IPS DF 6.9 (cell line): ENCODE data around the gene KCNH4.
"Not testable (repeated sequence)": the region's sequence is repeated elsewhere in the genome, so short reads cannot be mapped to it uniquely, and the experiment has no call there.

Source experiments
- DNase-seq: peaks from one replicate; pipeline ENCODE4 v3.0.0-alpha.2; 2013; ENCODE audit warnings: low read depth, low spot score
- H3K27ac ChIP-seq: one replicate; pipeline ENCODE4 v1.5.1; 2013; ENCODE audit warnings: low read length, control low read depth
- H3K27me3 ChIP-seq: 2 replicates; pipeline ENCODE4 v1.6.1; 2013; ENCODE audit warnings: mild to moderate bottlenecking, low read length; ENCODE audit not compliant: control insufficient read depth, insufficient read depth
- H3K36me3 ChIP-seq: 2 replicates; pipeline ENCODE4 v1.6.1; 2013; ENCODE audit warnings: low read length; ENCODE audit not compliant: control insufficient read depth, insufficient read depth
- H3K4me1 ChIP-seq: 2 replicates; pipeline ENCODE4 v1.6.1; 2013; ENCODE audit warnings: low read length; ENCODE audit not compliant: control insufficient read depth, insufficient read depth
- H3K4me3 ChIP-seq: 2 replicates; pipeline ENCODE4 v1.5.1; 2013; ENCODE audit warnings: mild to moderate bottlenecking, low read length
- H3K9me3 ChIP-seq: 2 replicates; pipeline ENCODE4 v1.6.1; 2013; ENCODE audit warnings: low read length, inconsistent platforms; ENCODE audit not compliant: control insufficient read depth, insufficient read depth
- WGBS: extraction: QIAGEN DNeasy Blood & Tissue Kit; methylation state at CpG from one replicate; pipeline ENCODE4 v1.1.7; 2013; ENCODE audit warnings: mixed read lengths, missing lambda C conversion rate; ENCODE audit not compliant: insufficient read length, insufficient coverage; 5-methylcytosine and 5-hydroxymethylcytosine counted together

KCNH4 gene

DNA sequence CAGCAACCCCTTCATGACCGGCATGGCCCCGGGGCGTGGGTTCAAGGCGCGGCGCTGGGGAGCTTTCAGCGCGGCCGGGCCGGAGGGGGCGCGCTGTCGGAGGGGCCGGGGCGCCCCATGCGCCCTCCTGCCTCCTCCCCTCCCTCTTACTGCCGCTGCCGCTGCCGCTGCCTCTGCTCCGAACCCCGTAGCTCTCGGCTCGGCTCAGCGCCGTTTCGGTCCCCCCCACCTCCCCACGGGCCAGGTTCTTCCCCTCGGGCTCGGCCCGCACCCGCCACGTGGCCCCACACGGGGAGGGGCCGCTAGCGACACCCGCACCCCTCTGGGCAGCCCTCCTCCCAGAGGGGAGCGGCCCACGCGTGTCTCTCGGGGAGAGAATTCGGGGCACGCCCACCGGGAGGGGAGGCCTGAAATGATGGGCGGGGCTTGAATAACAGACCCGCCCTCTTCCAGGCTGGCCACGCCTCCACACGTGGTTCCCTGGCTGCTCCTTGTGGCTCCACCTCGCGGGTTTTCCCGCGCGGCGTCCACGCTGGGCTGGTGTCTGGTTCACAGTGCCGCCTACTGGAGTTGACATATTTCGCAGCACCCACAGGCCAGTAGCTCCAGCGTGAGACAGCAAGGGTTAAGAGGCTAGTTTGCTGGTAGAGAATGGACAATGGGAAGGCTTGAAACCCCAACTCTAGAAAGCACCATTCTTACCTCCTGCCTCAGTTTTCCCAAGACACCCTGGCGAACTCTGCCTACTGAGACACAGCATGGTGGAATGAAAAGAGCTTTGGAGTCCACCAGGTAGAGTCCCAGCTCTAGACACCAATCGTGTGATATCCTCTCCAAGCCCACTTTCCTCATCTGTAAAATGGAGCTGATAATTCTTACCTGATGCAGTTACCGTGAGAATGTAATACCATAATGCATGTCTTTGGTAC, at the start of gene KCNH4:
TSS of gene KCNH4 (minus strand) at position 221 of the 929 bp plus-strand sequence. CDS start at position 24, 197 bp downstream.
- H3K4me1 ChIP-seq: no peaks in the 10 kb centered on the region; the same call in 1 of the 2 replicates
- no peaks in the 10 kb centered on the region for H3K9me3 ChIP-seq
- DNase-seq: no peak
- peak within 1 kb of the TSS; percentile 48; the same call in 1 of the 2 replicates for H3K4me3 ChIP-seq
- H3K27me3 ChIP-seq: peaks cover 5% of the 10 kb centered on the region; the same call in 1 of the 2 replicates
- no peak within 1 kb of the TSS for H3K27ac ChIP-seq
- H3K36me3 ChIP-seq: no peaks in the 10 kb centered on the region
- WGBS: no CpG with 5 or more reads among the region's 60 CpGs

DNA sequence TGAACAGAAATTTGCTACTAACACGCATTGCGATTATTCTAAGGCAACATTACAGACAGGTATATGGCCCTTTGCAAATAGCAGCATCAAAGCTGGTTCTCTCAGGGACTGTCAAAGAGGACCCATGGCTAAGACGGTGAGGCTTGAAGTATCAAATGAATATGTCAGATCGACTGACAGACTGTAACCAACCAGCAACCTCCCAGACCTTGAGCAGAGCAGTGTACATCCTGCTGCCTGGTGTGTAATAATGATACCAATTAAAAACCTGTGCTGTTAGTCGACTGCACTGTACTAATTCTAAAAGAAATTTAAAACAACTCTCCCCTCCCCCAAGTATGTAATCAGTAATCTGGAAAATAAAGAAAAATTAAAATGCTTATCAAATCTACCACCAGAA, 49.3 kb upstream of the KCNH4 start:
- no peak for DNase-seq
- Histone ChIP-seq H3K27ac (no peak overlapping the region), H3K4me3 (no peak overlapping the region), H3K36me3 (no peaks in the 10 kb centered on the region), H3K27me3 (no peaks in the 10 kb centered on the region), H3K9me3 (no peaks in the 10 kb centered on the region), H3K4me1 (no peaks in the 10 kb centered on the region; the same call in 1 of the 2 replicates)
- no CpG with 5 or more reads among the region's 5 CpGs for WGBS

DNA sequence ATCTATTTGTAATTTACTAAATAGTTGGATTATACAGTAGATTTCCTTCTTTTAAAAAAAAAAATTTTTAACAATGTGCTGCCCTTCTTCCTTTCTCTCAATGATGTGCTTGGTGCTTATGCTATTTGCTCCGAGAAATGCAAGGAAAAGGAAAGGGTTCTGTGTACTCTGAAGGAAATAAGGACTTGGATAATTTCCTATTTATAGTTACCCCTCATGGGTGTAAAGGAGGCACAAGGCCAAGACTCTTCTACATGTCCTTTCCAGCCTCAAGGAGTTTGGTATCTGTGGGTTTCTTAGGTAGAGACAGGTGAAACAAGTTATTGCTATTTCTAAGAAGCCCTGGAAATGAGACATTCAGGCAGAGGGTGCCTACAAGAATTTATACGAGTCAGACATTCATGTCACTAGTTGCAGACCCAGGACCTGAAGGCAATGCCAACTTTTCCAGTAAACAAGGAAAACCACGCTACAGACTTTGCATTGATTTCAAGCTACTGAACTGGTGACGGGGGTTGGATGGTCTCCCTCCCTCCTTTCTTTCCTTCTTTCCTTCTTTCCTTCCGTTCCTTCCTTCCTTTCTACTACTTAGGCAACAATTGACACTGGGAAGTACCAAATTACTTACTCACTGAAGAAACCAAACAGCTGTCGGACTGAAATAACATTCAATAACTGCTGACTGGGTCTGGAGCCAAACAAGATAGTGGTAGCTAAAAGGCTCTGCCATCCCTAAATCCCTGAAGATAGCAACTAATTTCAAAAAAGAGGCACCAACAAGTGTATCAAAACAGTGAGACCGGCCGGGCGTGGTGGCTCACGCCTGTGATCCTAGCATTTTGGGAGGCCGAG, 47.1 kb upstream of the KCNH4 start:
- H3K27me3 ChIP-seq: no peaks in the 10 kb centered on the region
- DNase-seq: no peak
- H3K4me1 ChIP-seq: no peaks in the 10 kb centered on the region; the same call in 1 of the 2 replicates
- no peaks in the 10 kb centered on the region for H3K9me3 ChIP-seq
- no CpG with 5 or more reads among the region's 11 CpGs for WGBS
- H3K27ac ChIP-seq: no peak overlapping the region
- no peak overlapping the region for H3K4me3 ChIP-seq
- H3K36me3 ChIP-seq: peaks cover 6% of the 10 kb centered on the region

DNA sequence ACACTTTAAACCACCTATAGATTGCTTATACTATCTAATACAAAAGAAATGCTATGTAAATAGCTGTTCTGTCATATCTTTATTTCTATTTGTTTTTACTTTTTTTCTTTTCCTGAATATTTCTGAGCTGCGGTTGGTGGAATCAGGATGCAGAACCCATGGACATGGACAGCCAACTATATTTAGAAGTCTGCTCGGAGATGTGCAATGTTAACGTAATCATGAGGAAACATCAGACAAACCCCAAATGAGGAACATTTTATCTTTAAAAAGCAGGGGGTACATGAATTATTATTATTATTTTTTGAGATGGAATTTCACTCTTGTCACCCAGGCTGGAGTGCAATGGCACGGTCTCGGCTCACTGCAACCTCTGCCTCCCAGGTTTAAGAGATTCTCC, 44.7 kb upstream of the KCNH4 start:
- peaks cover 11% of the 10 kb centered on the region for H3K36me3 ChIP-seq
- DNase-seq: no peak
- no peaks in the 10 kb centered on the region for H3K9me3 ChIP-seq
- H3K4me1 ChIP-seq: no peaks in the 10 kb centered on the region; the same call in 1 of the 2 replicates
- no peak overlapping the region for H3K4me3 ChIP-seq
- no peaks in the 10 kb centered on the region for H3K27me3 ChIP-seq
- no CpG with 5 or more reads among the region's 5 CpGs for WGBS
- no peak overlapping the region for H3K27ac ChIP-seq

DNA sequence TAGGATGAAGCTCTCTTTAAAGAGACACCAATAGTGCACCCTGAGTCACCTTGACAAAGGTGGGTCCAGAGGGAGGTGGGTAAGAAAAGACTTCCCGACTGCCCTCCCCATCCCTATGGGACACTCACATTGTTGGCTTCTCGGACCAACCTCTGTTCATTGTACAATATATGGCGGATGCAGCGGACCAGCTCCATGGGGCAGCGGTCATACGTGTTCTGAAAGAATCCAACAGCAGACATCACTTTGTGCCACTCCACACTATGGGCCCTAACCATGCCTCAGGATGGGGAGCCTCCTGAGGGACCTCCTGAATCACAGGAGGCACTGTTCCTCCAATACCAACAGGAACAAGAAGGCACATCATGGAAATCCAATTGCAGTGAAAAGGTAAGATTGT, 43.7 kb upstream of the KCNH4 start:
- no peak overlapping the region for H3K4me3 ChIP-seq
- no CpG with 5 or more reads among the region's 6 CpGs for WGBS
- no peaks in the 10 kb centered on the region for H3K9me3 ChIP-seq
- H3K27me3 ChIP-seq: no peaks in the 10 kb centered on the region
- H3K36me3 ChIP-seq: peaks cover 11% of the 10 kb centered on the region
- H3K4me1 ChIP-seq: no peaks in the 10 kb centered on the region; the same call in 1 of the 2 replicates
- no peak overlapping the region for H3K27ac ChIP-seq
- DNase-seq: no peak

DNA sequence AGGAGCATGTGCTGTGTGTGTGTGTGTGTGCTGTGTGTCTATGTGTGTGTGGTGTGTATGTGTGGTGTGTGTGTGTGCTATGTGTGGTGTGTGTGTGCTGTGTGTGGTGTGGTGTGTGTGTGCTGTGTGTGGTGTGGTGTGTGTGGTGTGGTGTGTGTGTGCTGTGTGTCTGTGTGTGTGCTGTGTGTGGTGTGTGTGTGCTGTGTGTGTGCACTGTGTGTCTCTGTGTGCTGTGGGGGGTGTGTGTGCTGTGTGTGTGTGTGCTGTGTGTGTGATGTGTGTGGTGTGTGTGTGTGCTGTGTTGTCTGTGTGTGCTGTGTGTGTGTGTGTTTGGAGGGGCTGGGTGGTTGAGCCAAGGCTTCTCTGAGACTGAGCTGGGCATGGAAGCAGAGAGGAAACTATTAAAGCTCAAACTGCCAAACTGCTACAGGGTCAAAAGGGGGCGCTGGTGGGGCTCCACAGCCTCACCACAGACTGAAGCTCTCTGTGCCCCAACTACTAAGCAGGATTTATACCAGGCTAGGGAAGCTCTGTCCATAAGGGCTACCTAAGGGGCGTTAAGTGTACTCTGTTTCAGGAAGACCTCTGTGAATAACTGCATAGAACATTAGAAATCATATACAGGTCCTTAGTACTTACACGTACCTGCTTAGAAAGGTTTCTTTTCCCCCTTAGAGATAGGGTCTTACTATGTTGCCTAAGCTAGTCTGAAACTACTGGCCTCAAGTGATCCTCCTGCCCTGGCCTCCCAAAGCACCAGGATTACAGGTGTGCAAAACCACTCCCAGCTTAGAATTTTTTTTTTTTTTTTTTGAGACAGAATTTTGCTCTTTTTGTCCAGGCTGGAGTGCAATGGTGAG, 41.2 kb upstream of the KCNH4 start:
- WGBS: no CpG with 5 or more reads among the region's 3 CpGs
- Histone ChIP-seq H3K9me3 (no peaks in the 10 kb centered on the region), H3K4me3 (no peak overlapping the region), H3K27me3 (no peaks in the 10 kb centered on the region), H3K4me1 (no peaks in the 10 kb centered on the region), H3K36me3 (peaks cover 16% of the 10 kb centered on the region), H3K27ac (no peak overlapping the region)
- peak; percentile 55 for DNase-seq

DNA sequence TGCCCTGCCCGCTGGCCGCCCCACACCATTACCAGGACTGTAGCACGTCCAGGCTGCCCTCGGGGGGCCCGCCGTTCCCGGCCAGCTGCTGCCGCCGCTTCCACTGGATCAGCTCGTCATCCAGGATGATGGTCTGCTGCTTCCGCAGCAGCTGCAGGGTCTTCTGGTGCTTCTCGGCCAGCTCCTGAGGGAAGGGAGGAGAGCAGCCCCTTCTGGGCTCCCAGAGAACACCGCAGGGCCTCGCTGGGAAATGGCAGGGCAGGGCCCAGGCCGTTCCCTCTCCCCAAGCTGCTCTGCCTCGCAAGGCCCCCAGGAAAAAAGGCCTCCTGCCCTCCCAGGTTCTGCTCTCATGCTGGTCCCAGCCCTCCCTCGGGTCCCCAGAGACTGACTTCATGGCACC, 38.3 kb upstream of the KCNH4 start:
- peaks cover 16% of the 10 kb centered on the region for H3K36me3 ChIP-seq
- WGBS: no CpG with 5 or more reads among the region's 17 CpGs
- H3K4me3 ChIP-seq, H3K27me3 ChIP-seq, H3K9me3 ChIP-seq, DNase-seq, H3K27ac ChIP-seq, H3K4me1 ChIP-seq: not testable (repeated sequence)

DNA sequence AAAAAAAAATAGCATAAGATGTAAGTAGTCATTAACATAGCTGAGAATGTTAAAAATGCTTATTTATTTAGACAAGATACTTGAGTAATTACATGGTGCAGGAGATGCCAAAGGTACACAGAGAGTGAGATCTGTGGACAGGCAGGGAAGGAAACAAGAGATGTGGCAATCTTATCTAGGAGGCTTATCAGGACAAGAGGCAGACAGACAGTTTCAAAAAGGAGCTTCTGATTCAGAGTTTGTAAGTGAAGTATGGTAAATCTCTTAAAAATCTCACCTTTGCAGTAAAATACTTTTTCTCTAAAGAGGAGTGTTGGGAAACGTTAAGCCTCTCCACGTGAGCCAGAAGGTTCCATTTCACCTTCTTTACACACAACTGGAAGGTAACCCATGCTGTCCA, 33.2 kb upstream of the KCNH4 start:
- WGBS: no CpG with 5 or more reads among the region's 2 CpGs

DNA sequence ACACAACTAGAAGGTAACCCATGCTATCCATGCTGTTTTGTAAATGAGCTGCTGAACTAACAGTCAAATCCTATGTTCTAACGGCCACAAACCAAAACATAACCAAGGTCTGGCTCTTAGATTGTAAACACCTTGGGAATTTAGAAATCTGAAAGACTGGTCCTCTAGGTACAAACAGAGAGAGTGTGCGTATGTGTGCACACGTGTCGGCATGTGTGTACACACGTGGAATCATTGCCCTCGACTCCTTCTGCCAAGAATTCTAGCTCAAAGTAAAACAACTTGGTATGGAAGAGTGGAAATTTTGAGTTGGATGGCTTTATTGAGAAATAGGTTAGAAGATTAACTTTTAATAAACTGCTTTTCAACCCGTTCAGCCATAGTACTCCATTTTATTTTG, 31.4 kb upstream of the KCNH4 start:
- Histone ChIP-seq H3K27ac (no peak overlapping the region), H3K36me3 (peaks cover 3% of the 10 kb centered on the region; the same call in 1 of the 2 replicates), H3K4me3 (no peak overlapping the region), H3K27me3 (no peaks in the 10 kb centered on the region), H3K9me3 (no peaks in the 10 kb centered on the region), H3K4me1 (no peaks in the 10 kb centered on the region)
- no CpG with 5 or more reads among the region's 7 CpGs for WGBS
- no peak for DNase-seq

More for the DNA sequence above, 33.2 kb upstream of the KCNH4 start:
- no peaks in the 10 kb centered on the region for H3K9me3 ChIP-seq
- H3K27me3 ChIP-seq: no peaks in the 10 kb centered on the region
- DNase-seq: no peak
- H3K36me3 ChIP-seq: peaks cover 8% of the 10 kb centered on the region
- H3K27ac ChIP-seq: no peak overlapping the region
- H3K4me1 ChIP-seq: no peaks in the 10 kb centered on the region
- no peak overlapping the region for H3K4me3 ChIP-seq
